GM10248 (cell line): Measurements from ENCODE around the gene GLIS1.

Experiments
- CTCF ChIA-PET: fragments of 300-600 bp; sonication (Branson Sonifier 250); formaldehyde crosslinking; extraction: SDS; loops from one replicate; lab custom pipeline; 2021; ENCODE audit warnings: antibody characterized with exemption; lab: Yijun Ruan, JAX
- POLR2A ChIA-PET: fragments of 350-650 bp; sonication (Branson Sonifier 250); formaldehyde crosslinking; extraction: SDS; loops from one replicate; lab custom pipeline; 2020; ENCODE audit warnings: antibody characterized with exemption; lab: Yijun Ruan, JAX
- DNase-seq: peaks from one replicate; pipeline ENCODE4 v3.0.0; 2012; ENCODE audit errors: extremely low spot score
- CTCF ChIP-seq: IDR thresholded peaks from 2 replicates; pipeline ENCODE4 v1.5.1; 2012; ENCODE audit warnings: mild to moderate bottlenecking, low read depth; ENCODE audit errors: extremely low read depth, missing control alignments, control extremely low read depth

The GLIS1 gene

GRCh38 chr1:53686965-53687267 lies 52.0 kb downstream of the GLIS1 start:
- no peak for TF ChIP-seq CTCF
- ChIA-PET POLR2A (no interaction called here), CTCF (no interaction called here)
- DNase-seq = no peak

GRCh38 chr1:53686091-53686964 lies 52.6 kb downstream of the GLIS1 start:
- no peak for DNase-seq
- ChIA-PET CTCF (no interaction called here), POLR2A (interaction anchor here (0.7 kb wide), 1 partner anchor 41 kb away, joined by 3 read pairs; no protein-coding TSS in a partner anchor)
- TF ChIP-seq CTCF = no peak

- TF ChIP-seq CTCF = no peak
- DNase-seq = no peak
- ChIA-PET POLR2A (no interaction called here), CTCF (no interaction called here)
These were observed 53.5 kb downstream of the GLIS1 start for GRCh38 chr1:53685272-53686051.

- CTCF ChIA-PET = no interaction called here
- DNase-seq = no peak
- POLR2A ChIA-PET = no interaction called here
- no peak for TF ChIP-seq CTCF
These were observed 54.2 kb downstream of the GLIS1 start for GRCh38 chr1:53684741-53685140.

GRCh38 chr1:53683986-53684740 lies 54.8 kb downstream of the GLIS1 start:
- no peak for TF ChIP-seq CTCF
- POLR2A ChIA-PET = no interaction called here
- CTCF ChIA-PET = interaction anchor here (4.3 kb wide), 1 partner anchor 197 kb away, joined by 17 read pairs; no protein-coding TSS in a partner anchor
- no peak for DNase-seq

GRCh38 chr1:53682881-53683280 lies 56.1 kb downstream of the GLIS1 start:
- TF ChIP-seq CTCF = no peak
- ChIA-PET CTCF (interaction anchor here (4.3 kb wide), 1 partner anchor 196 kb away, joined by 17 read pairs; no protein-coding TSS in a partner anchor), POLR2A (no interaction called here)
- DNase-seq = no peak
